GM21825 (cell line): ENCODE measurements around the gene MYO18B.

ENCODE experiments used
- ATAC-seq: cut with Tn5 transposase; IDR thresholded peaks from one replicate; pipeline ENCODE4 v1.9.1; 2021; ENCODE audit warnings: mild to moderate bottlenecking, moderate library complexity; ENCODE audit not compliant: unreplicated experiment

MYO18B gene

DNA sequence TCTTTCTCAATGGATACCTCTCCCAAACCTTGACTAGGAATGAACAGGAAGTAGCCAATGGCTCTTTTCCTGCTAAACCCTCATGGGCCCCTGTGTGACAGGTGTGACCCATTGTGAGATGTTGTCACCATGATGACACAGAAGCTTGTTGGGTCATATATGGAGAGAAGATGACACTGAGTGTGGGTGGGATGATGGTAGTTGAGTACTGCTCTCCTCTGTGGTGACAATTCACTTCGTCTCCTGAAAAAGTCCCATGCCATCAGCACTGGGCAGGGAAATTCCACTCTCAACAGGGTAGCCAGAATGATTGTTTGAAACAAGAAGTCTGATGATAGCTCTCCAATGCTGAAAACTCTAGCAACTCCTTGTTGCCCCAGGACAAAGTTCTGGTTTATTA lies 333.3 kb downstream of the MYO18B start:
- ATAC-seq, result no peak

DNA sequence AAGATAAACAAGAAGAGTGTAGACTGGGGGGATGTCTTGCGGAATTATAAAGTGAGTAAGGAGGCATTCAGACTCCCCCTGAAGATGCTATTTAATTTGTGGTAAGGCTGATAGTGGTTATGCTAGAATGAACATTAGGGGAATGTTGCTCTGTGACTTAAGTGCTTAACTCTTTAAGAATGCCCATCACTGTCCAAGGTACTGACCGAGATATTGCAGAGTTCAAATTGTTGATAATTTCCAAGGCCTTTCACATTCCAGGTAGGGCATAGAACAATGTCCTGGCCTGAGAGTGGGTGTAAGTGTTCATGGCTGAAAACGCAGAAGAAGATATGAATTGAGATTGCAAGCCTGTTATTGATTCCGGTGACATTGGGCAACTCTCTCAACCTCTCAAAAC lies 337.0 kb downstream of the MYO18B start:
- no peak for ATAC-seq
